ENCODE data around the gene LYST.

The LYST gene

GRCh38 chr1:235679005-235679404, 187.7 kb downstream of the LYST start:
- no peak for DNase-seq (ENCODE audit: low read depth)
- no peak for TF ChIP-seq CTCF (IDR thresholded peaks at IDR 0.05; ENCODE audit: low read depth, low read length, missing control alignments)
- no peak overlapping the region for H3K4me3 ChIP-seq (ENCODE audit: low read depth, low read length)

- DNase-seq (ENCODE audit: low read depth) = no peak
- no peak overlapping the region for H3K4me3 ChIP-seq (ENCODE audit: low read depth, low read length)
- TF ChIP-seq CTCF (IDR thresholded peaks at IDR 0.05; ENCODE audit: low read depth, low read length, missing control alignments) = no peak
Observed at GRCh38 chr1:235675152-235675890, 191.4 kb downstream of the LYST start.

- TF ChIP-seq CTCF (IDR thresholded peaks at IDR 0.05; ENCODE audit: low read depth, low read length, missing control alignments) = no peak
- no peak overlapping the region for H3K4me3 ChIP-seq (ENCODE audit: low read depth, low read length)
- no peak for DNase-seq (ENCODE audit: low read depth)
Observed at GRCh38 chr1:235673981-235674380, 192.7 kb downstream of the LYST start.

- TF ChIP-seq CTCF (IDR thresholded peaks at IDR 0.05; ENCODE audit: low read depth, low read length, missing control alignments) = no peak
- DNase-seq (ENCODE audit: low read depth) = no peak
- no peak overlapping the region for H3K4me3 ChIP-seq (ENCODE audit: low read depth, low read length)
Observed at GRCh38 chr1:235671992-235672391, 194.7 kb downstream of the LYST start.

- DNase-seq (ENCODE audit: low read depth) = no peak
- TF ChIP-seq CTCF (IDR thresholded peaks at IDR 0.05; ENCODE audit: low read depth, low read length, missing control alignments) = no peak
- no peak overlapping the region for H3K4me3 ChIP-seq (ENCODE audit: low read depth, low read length)
Observed at GRCh38 chr1:235670157-235670776, 196.4 kb downstream of the LYST start.

GRCh38 chr1:235669277-235669676, 197.4 kb downstream of the LYST start:
- H3K4me3 ChIP-seq (ENCODE audit: low read depth, low read length) = no peak overlapping the region
- TF ChIP-seq CTCF (IDR thresholded peaks at IDR 0.05; ENCODE audit: low read depth, low read length, missing control alignments) = no peak

GRCh38 chr1:235663628-235664027, 203.1 kb downstream of the LYST start:
- TF ChIP-seq CTCF (IDR thresholded peaks at IDR 0.05; ENCODE audit: low read depth, low read length, missing control alignments) = no peak
- DNase-seq (ENCODE audit: low read depth) = no peak
- H3K4me3 ChIP-seq (ENCODE audit: low read depth, low read length) = no peak overlapping the region

More at GRCh38 chr1:235669277-235669676, 197.4 kb downstream of the LYST start:
- no peak for DNase-seq (ENCODE audit: low read depth)
